GM12874 (cell line): Measurements from ENCODE around the gene KATNAL2.

Experiments
- TF ChIP-seq, protein P1 (sequence below): IDR thresholded peaks from 2 replicates; pipeline ENCODE4 v1.5.1; 2011; ENCODE audit warnings: low read depth, mild to moderate bottlenecking, control low read depth, low read length, moderate library complexity; ENCODE audit not compliant: insufficient read depth

KATNAL2 gene, protein sequence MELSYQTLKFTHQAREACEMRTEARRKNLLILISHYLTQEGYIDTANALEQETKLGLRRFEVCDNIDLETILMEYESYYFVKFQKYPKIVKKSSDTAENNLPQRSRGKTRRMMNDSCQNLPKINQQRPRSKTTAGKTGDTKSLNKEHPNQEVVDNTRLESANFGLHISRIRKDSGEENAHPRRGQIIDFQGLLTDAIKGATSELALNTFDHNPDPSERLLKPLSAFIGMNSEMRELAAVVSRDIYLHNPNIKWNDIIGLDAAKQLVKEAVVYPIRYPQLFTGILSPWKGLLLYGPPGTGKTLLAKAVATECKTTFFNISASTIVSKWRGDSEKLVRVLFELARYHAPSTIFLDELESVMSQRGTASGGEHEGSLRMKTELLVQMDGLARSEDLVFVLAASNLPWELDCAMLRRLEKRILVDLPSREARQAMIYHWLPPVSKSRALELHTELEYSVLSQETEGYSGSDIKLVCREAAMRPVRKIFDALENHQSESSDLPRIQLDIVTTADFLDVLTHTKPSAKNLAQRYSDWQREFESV

DNA sequence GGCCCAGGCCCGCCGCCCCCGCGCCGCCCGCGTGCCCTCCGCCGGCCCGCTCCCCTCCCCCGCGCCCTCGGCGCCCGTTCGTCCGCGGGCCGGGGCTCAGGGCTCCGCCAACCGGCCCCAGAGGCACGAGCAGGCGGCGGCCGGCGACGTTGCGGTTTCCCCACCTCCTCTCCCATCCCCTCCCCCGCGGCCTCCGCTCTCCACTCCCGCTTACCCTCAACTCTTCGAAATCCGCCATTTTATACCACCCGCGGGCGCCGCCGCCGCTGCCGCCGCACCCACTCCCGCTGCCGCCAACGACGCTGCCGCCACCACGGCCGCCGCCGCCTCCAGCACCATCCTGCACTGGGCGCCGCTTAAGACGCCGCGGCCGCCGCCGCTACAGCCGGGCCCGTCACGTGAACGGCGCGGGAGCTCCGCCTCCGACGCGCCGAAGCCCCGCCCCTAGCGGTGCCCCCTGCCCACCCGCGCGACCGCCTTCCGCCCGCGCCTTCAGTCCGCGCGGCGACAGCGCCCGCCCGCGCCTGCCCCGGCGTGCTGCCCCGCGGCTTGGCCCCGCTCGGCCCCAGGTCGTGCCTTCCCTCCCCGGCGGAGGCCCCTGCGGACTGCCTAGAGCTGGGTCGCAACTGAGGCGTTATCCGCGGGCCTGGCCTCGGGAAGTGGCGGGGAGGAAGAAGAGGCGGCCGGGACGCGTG lies at the start of gene KATNAL2, which contains the start of gene PIAS2:
Gene KATNAL2, plus strand, starts transcription at position 495 of the 695 bp plus-strand sequence. CDS start 29,271 bp downstream, outside the sequence.
Gene PIAS2, minus strand, starts transcription at position 400 of the 695 bp plus-strand sequence. Its CDS starts 162 bp downstream, at position 238.
- TF ChIP-seq, protein P1, sequence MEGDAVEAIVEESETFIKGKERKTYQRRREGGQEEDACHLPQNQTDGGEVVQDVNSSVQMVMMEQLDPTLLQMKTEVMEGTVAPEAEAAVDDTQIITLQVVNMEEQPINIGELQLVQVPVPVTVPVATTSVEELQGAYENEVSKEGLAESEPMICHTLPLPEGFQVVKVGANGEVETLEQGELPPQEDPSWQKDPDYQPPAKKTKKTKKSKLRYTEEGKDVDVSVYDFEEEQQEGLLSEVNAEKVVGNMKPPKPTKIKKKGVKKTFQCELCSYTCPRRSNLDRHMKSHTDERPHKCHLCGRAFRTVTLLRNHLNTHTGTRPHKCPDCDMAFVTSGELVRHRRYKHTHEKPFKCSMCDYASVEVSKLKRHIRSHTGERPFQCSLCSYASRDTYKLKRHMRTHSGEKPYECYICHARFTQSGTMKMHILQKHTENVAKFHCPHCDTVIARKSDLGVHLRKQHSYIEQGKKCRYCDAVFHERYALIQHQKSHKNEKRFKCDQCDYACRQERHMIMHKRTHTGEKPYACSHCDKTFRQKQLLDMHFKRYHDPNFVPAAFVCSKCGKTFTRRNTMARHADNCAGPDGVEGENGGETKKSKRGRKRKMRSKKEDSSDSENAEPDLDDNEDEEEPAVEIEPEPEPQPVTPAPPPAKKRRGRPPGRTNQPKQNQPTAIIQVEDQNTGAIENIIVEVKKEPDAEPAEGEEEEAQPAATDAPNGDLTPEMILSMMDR, result 0 out of 2 replicates have a peak, but pooled peaks have one; percentile 16

DNA sequence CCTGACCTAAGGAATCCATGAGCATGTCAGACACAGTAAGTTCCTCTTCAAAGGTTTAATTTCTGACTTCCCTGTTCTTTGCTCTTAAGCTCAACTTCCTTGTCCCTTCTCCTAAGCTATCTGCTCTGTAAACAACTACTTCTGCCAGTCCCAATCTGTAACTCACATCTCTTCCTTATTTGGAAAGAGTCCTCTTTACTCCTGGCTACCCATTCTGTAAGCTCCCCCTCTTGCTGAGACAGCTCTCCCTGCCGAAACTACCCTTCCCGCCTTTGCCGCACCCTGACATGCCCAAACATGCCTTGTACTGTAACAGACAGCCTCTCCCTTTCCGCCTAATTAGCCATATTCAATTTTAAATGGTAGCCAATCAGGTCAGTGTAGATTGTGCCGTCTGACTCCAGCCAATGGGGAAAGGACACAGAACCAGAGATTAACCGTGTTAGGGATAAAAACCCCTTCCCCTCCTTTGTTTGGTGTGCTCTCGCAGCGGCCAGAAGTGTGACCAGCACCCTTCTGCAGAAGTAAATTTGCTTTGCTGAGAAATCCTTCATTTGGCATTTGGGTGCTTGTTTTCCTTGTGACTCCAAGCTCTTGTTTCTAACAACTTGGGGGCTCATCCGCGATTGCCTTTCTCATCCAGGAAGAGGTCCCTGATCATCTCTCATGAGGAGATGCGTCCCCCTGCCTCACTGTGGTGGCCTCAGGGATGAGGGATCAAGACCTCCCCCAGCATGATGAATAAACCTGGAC lies 49.1 kb upstream of the KATNAL2 start:
- TF ChIP-seq, protein P1, result no peak

DNA sequence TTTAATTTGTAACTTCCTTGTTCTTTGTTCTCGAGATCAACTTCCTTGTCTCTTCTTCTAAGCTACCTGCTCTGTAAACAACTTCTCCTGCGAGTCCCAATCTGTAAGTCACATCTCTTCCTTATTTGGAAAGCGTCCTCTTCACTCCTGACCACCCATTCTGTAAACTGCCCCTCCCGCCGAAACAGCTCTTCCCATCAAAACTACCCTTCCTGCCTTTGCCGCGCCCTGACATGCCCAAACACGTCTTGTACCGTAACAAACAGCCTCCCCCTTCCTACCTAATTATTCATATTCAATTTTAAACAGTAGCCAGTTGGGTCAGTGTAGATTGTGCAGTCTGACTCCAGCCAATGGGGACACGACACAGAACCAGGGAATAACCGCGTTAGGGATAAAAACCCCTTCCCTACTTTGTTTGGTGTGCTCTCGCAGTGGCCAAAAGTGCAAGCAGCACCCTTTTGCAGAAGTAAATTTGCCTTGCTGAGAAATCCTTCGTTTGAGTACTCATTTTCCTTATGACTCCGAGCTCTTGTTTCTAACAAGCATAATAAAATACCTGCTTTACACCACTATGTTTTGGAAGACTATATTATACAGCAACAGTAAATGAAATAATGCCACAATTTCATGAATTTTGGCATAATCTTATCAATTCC lies 39.9 kb upstream of the KATNAL2 start:
- TF ChIP-seq, protein P1, result no peak

DNA sequence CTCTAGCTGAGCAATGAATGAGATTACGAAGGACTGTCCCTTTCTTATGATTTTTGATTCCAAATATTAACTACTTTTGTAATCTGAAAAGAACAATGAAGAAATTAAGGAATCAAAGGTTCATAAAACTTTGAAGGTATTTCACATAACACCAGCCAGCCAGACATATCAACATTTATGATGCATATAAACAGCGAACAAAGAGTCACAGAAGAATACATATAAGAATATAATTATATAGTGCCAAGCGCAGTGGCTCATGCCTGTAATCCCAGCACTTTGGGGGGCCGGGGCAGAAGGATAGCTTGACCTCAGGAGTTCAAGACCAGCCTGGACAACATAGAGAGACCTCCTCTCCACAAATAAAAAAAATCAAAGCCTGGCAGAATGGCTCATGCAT lies 34.2 kb upstream of the KATNAL2 start:
- TF ChIP-seq, protein P1, result no peak

DNA sequence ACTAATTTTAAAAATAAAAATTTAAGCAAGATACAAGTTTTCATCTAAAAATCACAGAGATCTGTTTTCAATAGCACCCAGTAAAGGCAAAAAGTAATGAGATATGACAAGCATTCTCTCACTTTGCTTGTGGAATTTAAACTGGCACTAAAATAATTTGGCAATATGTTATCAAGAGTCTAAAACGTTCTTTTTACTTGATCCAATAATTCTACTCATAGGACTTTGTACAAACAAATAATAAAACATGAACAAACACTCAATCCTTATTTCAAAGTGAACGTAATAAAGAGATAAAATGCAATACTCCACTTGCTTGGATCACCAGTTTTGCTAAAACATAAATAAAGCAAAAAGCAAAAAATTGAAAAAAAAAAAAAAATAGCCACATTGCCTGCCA lies 30.5 kb upstream of the KATNAL2 start:
- TF ChIP-seq, protein P1, result no peak

DNA sequence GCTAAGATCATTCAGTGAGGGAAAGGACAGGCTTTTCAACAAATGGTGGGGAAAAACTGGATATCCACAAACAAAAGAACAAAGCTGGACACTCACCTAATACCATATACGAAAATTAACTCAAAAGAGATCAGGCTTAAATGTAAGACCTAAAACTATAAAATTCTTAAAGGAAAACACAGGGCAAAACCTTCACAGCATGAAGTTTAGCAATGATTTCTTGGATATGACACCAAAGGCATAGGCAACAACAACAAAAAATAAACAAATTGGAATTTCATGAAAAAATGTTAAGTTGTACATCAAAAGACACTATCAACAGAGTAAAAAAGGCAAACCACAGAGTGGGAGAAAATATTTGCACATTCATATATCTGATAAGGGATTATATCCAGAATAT lies 28.4 kb upstream of the KATNAL2 start:
- TF ChIP-seq, protein P1, result no peak
